H1 (cell line): ENCODE measurements around the gene EMP3. TPM values are rescaled to one million over a fixed set of nuclear protein-coding genes. Genes with fewer than 3 reads are reported as not detected.

ENCODE experiments used
- ASH2L ChIP-seq: fragments of 200-600, 300-600 bp; sonication (generic); IDR thresholded peaks from one replicate; pipeline ENCODE4 v1.7.1; 2017; ENCODE audit warnings: low read length
- BCL11A ChIP-seq, 2 experiments: IDR thresholded peaks; one replicate each; pipeline ENCODE4 v1.6.1; 2011; ENCODE audit warnings: low read depth in 2 of 2, low read length in 2 of 2, mild to moderate bottlenecking in 2 of 2
- CEBPB ChIP-seq: IDR thresholded peaks from 2 replicates; pipeline ENCODE4 v1.6.1; 2012; ENCODE audit warnings: low read depth, low read length
- CHD1 ChIP-seq: IDR thresholded peaks from 2 replicates; pipeline ENCODE4 v1.6.1; 2012; ENCODE audit warnings: low read depth, low read length, improper control_type of control experiment
- CREB1 ChIP-seq: IDR thresholded peaks from 2 replicates; pipeline ENCODE4 v1.6.1; 2012; ENCODE audit warnings: inconsistent platforms
- EGR1 ChIP-seq: IDR thresholded peaks from 2 replicates; pipeline ENCODE4 v1.6.1; 2011; ENCODE audit warnings: low read depth, low read length, borderline replicate concordance
- EZH2 ChIP-seq: fragments of 200-600 bp; sonication (generic); IDR thresholded peaks from 2 replicates; pipeline ENCODE4 v1.7.1; 2012; ENCODE audit warnings: low read depth, mild to moderate bottlenecking, moderate library complexity, low read length, inconsistent platforms; ENCODE audit not compliant: severe bottlenecking
- FOSL1 ChIP-seq: IDR thresholded peaks from 2 replicates; pipeline ENCODE4 v1.6.1; 2011; ENCODE audit warnings: mild to moderate bottlenecking, low read depth, low read length, moderate library complexity; ENCODE audit not compliant: insufficient read depth
- JUN ChIP-seq: IDR thresholded peaks from 2 replicates; pipeline ENCODE4 v1.6.1; 2011; ENCODE audit warnings: low read depth, mild to moderate bottlenecking, improper control_type of control experiment, low read length
- KDM1A ChIP-seq: fragments of 200-600, 300-600 bp; sonication (generic); IDR thresholded peaks from 2 replicates; pipeline ENCODE4 v1.7.1; 2016; ENCODE audit warnings: mild to moderate bottlenecking, low read length, borderline replicate concordance
- POLR2A ChIP-seq, 2 experiments: IDR thresholded peaks; 1 replicate in 1 of 2; 2 replicates in 1 of 2; pipeline ENCODE4 v1.6.1; 2011; ENCODE audit warnings: low read depth in 2 of 2, low read length in 2 of 2, mild to moderate bottlenecking in 2 of 2; ENCODE audit errors: control extremely low read depth in 1 of 2
- POLR2AphosphoS5 ChIP-seq: IDR thresholded peaks from 2 replicates; pipeline ENCODE4 v1.6.1; 2011; ENCODE audit warnings: low read depth, low read length
- POU5F1 ChIP-seq: IDR thresholded peaks from 2 replicates; pipeline ENCODE4 v1.6.1; 2011; ENCODE audit warnings: low read depth, mild to moderate bottlenecking, low read length, moderate library complexity
- RFX5 ChIP-seq: IDR thresholded peaks from 2 replicates; pipeline ENCODE4 v1.6.1; 2011; ENCODE audit warnings: low read depth, low read length, improper control_type of control experiment, borderline replicate concordance
- SIN3A ChIP-seq, 2 experiments: IDR thresholded peaks in 1 of 2; conservative IDR thresholded peaks in 1 of 2; 2 replicates each; pipeline ENCODE4 v1.6.1; 2011 to 2012; ENCODE audit warnings: low read length in 2 of 2, improper control_type of control experiment in 1 of 2, low read depth in 1 of 2, mild to moderate bottlenecking in 1 of 2
- SP2 ChIP-seq: IDR thresholded peaks from 2 replicates; pipeline ENCODE4 v1.6.1; 2012; ENCODE audit warnings: mild to moderate bottlenecking, low read length, inconsistent platforms
- SRF ChIP-seq: IDR thresholded peaks from 2 replicates; pipeline ENCODE4 v1.6.1; 2011; ENCODE audit warnings: mild to moderate bottlenecking, low read depth, low read length, moderate library complexity
- TAF7 ChIP-seq: optimal IDR thresholded peaks from 2 replicates; pipeline ENCODE3; 2011; ENCODE audit warnings: low read depth, mild to moderate bottlenecking, inconsistent platforms, low read length, moderate library complexity, borderline replicate concordance
- TCF12 ChIP-seq: IDR thresholded peaks from 2 replicates; pipeline ENCODE4 v1.6.1; 2011; ENCODE audit warnings: low read depth, mild to moderate bottlenecking, low read length
- polyA plus RNA-seq, 7 experiments: library from polyadenylated mRNA; depleted of rRNA in 3 of 7; stranded (reverse) in 5 of 7; unstranded in 2 of 7; fragments of >200 nt in 5 of 7; fragments of 200-250 nt in 2 of 7; gene quantifications; 1 replicate in 5 of 7; 2 replicates in 1 of 7; 4 replicates in 1 of 7; pipeline versions ENCODE4 v1.2.1 to v1.2.3, GENCODE V29; 2011 to 2013; ENCODE audit warnings: missing spikeins in 2 of 7, mixed read lengths in 2 of 7
- total RNA-seq: library from RNA; stranded (reverse); fragmentation: NEBNext Ultra II Directional; extraction: Animal tissue kit (Norgen Biotek cat#: 25700); gene quantifications from 2 replicates; pipeline ENCODE4 v1.2.1, GENCODE V29; 2021
- TF ChIP-seq, protein P1 (sequence below), 3 experiments: IDR thresholded peaks; 1 replicate in 2 of 3; 2 replicates in 1 of 3; pipeline versions ENCODE4 v1.5.1 to v1.6.1; 2011; ENCODE audit warnings: low read length in 3 of 3, mild to moderate bottlenecking in 3 of 3, inconsistent platforms in 2 of 3, low read depth in 1 of 3, moderate library complexity in 1 of 3; ENCODE audit not compliant: insufficient read depth in 1 of 3; ENCODE audit errors: control extremely low read depth in 1 of 3
- TF ChIP-seq, protein P2 (sequence below): IDR thresholded peaks from 2 replicates; pipeline ENCODE4 v1.6.1; 2011; ENCODE audit warnings: low read depth, mild to moderate bottlenecking, low read length; ENCODE audit not compliant: insufficient read depth
- TF ChIP-seq, protein P3 (sequence below): IDR thresholded peaks from 2 replicates; pipeline ENCODE4 v1.6.1; 2012; ENCODE audit warnings: inconsistent platforms

Gene EMP3
- total and polyA plus RNA-seq, 2 of the 8 experiments (the other 6 are each of a cell fraction or from before 2014, with no cell fraction given) = 18.4 to 87.8 TPM

DNA sequence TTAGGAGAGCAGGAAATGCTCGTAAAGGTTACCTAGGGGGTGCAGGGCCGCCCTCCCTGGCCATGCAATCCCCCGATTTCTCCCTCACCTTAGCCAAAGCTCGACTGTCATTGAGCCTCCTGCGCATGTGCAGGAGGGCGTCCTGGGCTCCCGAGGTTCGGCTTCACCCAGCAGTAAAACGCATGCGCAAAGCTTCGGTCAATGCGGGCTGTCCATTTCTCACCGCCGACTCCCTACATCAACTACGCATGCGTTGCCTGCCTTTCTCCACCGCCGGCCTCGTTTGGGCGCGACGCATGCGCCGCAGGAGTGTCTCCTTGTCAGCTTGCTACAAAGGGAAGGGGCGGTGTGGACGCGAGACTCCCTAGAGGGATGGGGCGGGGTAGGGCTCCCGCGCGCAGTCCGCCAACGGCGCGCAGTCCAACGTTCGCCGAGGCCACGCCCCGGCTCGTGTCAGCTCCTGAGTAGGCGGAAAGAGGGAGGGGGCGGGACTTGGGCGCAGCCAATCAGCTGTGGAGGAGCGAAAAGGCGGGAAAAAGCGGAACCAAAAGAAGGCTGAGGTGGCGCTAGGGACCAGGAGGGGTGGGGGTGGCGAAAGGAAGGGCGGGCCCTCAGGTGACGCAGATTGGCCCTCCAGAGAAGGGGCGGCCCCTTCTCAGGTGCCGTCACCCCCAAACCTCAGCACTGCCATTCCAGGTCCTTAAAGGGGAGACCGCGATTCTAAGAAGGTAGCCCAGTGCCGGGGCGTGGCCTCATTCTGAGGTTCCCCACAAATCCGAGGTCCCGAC, 38.7 kb downstream of the EMP3 start, which contains the start of the genes SYNGR4 and TMEM143 (continued):
- TF ChIP-seq TAF7 (no peak), CEBPB (no peak), TCF12 (no peak), FOSL1 (no peak), CREB1 (peak; percentile 76), BCL11A (IDR thresholded peaks at IDR 0.05; ENCODE audit: low read depth in 2 of 2, low read length in 2 of 2) (no peak), SRF (no peak), JUN (no peak), KDM1A (no peak), CHD1 (no peak), SP2 (no peak), POLR2A (IDR thresholded peaks at IDR 0.05; ENCODE audit: control extremely low read depth in 1 of 2, low read depth in 2 of 2, low read length in 2 of 2) (peak in 1 of 2 experiments; percentile 27; a peak in 2 of 3 replicates), ASH2L (no peak), RFX5 (no peak), POU5F1 (no peak), EZH2 (no peak), SIN3A (conservative IDR thresholded peaks at IDR 0.05 in 1 of 2, IDR thresholded peaks at IDR 0.05 in 1 of 2; ENCODE audit: low read depth in 1 of 2, low read length in 2 of 2) (no peak), EGR1 (peak; percentile 40; the same call in 1 of the 2 replicates), POLR2AphosphoS5 (no peak)
- TF ChIP-seq, protein P1, sequence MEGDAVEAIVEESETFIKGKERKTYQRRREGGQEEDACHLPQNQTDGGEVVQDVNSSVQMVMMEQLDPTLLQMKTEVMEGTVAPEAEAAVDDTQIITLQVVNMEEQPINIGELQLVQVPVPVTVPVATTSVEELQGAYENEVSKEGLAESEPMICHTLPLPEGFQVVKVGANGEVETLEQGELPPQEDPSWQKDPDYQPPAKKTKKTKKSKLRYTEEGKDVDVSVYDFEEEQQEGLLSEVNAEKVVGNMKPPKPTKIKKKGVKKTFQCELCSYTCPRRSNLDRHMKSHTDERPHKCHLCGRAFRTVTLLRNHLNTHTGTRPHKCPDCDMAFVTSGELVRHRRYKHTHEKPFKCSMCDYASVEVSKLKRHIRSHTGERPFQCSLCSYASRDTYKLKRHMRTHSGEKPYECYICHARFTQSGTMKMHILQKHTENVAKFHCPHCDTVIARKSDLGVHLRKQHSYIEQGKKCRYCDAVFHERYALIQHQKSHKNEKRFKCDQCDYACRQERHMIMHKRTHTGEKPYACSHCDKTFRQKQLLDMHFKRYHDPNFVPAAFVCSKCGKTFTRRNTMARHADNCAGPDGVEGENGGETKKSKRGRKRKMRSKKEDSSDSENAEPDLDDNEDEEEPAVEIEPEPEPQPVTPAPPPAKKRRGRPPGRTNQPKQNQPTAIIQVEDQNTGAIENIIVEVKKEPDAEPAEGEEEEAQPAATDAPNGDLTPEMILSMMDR (IDR thresholded peaks at IDR 0.05; ENCODE audit: control extremely low read depth in 1 of 3, insufficient read depth in 1 of 3, low read depth in 1 of 3, low read length in 3 of 3) = peak in 1 of 3 experiments; percentile 8; a peak in 1 of 4 replicates
- TF ChIP-seq, protein P2, sequence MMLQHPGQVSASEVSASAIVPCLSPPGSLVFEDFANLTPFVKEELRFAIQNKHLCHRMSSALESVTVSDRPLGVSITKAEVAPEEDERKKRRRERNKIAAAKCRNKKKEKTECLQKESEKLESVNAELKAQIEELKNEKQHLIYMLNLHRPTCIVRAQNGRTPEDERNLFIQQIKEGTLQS = peak; percentile 34; the same call in 1 of the 2 replicates
- TF ChIP-seq, protein P3, sequence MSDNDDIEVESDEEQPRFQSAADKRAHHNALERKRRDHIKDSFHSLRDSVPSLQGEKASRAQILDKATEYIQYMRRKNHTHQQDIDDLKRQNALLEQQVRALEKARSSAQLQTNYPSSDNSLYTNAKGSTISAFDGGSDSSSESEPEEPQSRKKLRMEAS = peak; percentile 90
